HG03103 (cell line): ENCODE results near the gene OGFOD1.

Experiments used
- ATAC-seq: cut with Tn5 transposase; IDR thresholded peaks from one replicate; pipeline ENCODE4 v1.9.1; 2021; ENCODE audit warnings: low read depth; ENCODE audit not compliant: unreplicated experiment

Gene OGFOD1

DNA sequence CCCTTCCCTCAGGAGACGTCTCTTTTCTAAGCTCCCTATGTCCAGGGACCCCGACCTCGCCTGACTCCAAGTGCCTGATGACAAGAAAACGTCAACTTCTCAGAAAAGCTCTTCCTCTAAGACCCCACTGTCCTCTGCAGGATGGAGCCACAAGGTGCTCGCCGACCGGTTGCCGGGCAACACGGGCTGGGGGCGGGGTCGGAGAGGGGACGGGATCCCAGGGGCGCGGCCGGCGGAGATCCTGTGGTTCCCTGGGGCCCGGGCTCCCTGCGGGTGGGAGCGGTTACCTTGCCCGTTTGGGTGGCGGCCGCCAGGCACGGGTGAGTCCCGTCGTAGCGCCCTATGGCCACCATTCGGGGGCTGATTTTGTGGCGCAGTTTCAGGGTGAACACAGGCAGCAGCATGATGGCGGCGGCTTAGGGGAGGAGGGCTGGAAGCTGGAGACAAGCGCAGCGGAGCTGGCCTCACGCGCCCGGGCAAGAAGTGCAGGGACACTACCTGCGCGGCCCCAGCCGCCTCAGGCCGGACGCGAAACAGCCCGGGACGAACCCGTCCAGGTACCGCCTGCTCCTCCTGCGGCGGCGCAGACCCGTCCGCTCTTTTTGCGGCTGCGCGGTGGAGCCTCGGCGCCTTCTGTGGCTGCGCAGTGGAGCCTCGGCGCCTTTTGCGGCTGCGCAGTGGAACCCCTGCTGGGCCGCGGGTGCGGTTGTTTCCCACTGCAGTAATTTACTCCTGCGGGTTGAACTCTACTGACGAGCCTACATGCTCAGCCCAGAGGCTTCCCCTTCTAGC lies 68.3 kb downstream of the OGFOD1 start, which contains the start of gene BBS2:
Gene BBS2, minus strand, starts transcription at position 566 of the 792 bp plus-strand sequence. Its CDS starts 162 bp downstream, at position 404.
- ATAC-seq, result peak; percentile 66

DNA sequence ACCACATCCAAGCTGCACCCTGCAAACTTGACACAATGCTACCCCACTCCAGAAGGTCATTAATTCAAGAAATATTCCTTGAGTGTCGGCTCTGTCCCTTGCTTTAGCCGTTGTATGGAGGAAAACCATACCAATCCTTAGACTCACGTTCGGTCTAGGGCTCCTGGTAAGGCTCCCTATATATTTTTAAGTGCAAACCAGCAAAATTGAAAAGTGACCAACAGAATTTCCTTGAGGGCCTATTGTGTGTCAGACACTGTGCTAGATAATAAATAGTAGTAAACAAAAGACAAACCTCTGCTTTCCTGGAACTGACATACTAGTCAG lies 68.9 kb downstream of the OGFOD1 start:
- no peak for ATAC-seq

DNA sequence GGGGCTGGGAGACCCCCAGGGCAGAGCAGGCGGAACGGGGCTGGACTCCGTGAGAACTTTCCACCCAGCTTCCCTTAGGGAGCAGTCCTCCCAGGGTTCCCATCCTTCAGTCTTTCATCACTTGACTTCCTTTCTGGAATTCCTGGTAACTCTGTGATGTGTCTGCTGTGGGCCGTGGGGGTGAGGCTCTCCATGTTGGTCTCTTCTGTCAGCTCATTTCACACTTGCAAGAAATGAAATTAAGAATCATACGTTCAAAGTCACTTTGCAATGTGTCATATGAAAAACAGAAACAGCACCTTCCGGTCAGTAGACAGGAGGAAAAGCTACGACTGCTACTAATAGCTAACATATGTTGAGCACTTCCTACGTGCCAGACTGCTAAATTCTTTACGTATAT lies 73.9 kb downstream of the OGFOD1 start:
- ATAC-seq, result no peak
